COLO829 (cell line): Measurements from ENCODE around the gene ST3GAL3.
A peak's percentile ranks its signal among the peaks of the same experiment; 100 is the strongest.

Source experiments
- DNase-seq: peaks from one replicate; pipeline ENCODE4 v3.0.0; 2012; ENCODE audit warnings: low spot score

Gene ST3GAL3

DNA sequence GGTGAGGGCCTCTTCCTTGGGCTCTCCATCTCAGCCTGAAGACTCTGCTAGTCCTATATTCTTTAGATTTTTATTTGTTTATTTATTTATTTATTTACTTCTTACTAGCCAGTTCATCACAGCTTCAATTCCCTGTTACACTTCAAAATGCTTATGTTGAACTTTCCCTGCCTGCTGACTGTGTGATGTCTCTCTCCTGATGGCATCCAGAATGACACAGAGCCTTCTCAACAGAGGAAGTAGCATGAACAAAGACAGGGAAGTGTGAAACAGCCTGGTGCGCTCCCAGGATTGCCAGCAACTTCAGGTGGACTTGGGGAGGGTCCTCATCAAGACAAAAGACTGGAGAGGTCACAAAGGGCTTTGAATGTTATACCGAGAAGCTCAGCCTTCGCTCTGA, 235.1 kb downstream of the ST3GAL3 start:
- no peak for DNase-seq

DNA sequence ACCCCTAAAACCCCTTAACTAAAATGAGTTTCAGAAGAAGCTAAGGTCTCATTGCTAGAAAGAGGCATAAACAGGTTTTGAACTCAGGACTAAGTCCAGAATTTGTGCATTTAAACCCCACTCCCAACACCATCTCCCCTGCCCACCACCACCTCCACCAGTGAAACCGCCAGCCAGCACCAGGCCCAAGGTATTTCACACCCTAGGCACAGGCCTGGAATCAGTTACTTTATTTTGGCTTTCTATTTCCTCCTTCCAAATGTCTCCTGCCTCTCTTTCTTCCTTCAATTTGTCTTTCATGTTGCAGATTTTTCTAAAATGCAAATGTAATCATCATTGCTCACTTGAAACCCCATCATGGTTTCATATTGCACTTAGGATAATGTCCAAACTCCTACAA, 237.5 kb downstream of the ST3GAL3 start:
- no peak for DNase-seq

GRCh38 chr1:43945674-43946235, 238.4 kb downstream of the ST3GAL3 start:
- DNase-seq = no peak

- peak; percentile 94 for DNase-seq
Measured at GRCh38 chr1:43946236-43947060, 239.1 kb downstream of the ST3GAL3 start, which contains the start of gene IPO13. Gene IPO13 (plus strand): TSS chr1:43946950. CDS start chr1:43947601, 651 bp downstream.

DNA sequence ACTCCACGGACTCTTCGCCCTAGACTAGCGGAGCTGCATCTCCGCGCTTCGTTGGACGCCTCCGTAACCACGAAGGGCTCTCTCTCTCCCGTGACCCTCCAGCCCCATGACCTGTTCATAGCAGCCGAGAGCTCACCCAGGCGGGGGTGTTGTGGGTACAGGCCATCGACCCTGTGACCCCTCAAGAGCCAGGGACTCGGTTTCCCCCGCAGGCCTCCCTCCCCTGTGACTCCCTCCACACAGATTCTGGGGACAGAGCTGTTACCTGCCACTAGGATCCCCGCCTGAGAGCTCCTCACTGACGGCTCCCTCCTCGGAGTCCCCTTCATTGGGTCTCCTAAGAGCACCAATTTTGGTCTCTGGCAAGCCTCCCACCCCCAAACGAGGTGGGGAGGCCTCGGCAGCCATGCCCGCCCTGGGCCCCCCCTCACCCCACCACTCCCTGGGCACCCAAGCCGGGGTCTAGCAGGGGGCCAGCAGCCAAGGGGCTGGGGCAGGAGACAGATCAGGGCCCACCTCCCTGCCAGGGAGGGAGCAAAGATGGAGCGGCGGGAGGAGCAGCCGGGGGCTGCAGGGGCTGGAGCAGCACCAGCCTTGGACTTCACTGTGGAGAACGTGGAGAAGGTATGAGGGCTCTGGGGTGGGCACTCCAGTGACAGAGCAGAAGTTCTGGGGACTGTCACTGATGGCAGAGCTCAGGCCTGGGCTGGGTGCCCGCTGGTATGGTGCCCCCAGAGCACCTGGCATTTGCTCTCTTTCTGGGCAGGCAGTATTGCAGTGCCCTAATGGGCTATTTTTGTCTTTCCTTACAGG, 239.9 kb downstream of the ST3GAL3 start:
- DNase-seq = no peak

DNA sequence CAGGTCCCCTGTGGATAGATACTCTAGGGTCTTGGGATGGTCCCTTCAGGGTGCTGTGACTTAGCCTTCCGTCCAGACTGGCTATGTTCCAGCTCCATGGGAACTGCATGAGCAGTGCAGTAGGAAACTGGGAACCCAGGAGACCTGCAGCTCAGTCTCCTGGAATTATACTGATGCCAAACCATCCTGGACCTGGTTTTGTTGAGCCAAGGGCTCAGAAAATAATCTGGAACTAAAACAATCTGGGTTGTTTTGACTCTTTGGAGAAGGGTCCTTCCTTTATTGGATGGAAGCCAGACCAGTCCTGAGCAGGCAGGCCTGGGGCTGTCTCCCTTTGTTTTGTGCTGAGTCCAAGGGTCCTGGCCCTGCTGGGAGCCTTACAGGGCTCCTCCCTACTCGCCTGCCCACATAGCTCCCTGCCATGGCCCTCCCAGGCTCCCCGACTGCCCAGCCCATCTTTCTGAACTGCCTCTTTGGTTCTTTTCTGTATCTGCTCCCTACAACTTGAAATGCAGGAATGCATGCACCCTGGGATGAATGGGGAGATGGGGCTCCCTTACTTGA, 240.6 kb downstream of the ST3GAL3 start:
- DNase-seq = no peak

DNA sequence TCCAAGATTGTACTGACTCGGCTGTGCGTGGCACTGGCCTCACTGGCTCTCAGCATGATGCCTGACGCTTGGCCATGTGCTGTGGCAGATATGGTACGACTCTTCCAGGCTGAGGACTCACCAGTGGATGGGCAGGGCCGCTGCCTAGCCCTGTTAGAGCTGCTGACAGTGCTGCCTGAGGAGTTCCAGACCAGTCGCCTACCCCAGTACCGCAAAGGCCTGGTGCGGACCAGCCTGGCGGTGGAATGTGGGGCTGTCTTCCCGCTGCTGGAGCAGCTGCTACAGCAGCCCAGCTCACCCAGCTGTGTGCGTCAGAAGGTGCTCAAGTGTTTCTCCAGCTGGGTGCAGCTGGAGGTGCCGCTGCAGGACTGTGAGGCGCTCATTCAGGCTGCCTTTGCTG, 242.3 kb downstream of the ST3GAL3 start:
- DNase-seq = no peak

- DNase-seq = no peak
Measured at GRCh38 chr1:43951021-43951985, 244.0 kb downstream of the ST3GAL3 start.

DNA sequence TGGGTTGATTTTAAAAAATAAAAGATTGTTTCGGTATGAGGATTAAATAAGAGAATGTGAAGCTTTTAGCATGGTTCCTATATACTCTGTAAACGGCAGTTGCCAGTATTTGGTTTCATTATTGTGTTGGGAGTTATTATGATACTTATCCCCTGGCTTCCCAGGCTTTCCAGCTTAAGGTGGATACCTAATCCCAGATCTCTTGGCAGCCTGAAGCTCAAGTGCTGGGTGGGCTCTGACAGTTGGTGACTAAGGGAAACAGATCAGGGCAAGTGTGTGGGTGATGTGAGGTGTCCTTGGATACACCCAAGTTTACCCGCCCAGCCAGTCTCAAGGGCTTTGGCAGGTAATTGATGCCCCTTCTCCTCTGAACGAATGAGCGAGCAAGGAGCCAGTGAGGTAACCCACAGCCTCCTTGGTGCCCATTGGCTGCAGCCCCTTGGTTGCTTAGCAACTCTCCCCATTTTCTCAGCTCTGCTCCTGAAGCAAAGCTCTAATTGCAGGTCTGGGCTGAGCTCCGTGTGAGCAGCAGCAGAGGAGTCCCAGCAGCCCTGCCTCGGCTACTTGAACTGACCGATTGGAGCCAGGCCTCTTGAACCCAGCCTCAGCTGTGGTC, 245.5 kb downstream of the ST3GAL3 start:
- no peak for DNase-seq

DNA sequence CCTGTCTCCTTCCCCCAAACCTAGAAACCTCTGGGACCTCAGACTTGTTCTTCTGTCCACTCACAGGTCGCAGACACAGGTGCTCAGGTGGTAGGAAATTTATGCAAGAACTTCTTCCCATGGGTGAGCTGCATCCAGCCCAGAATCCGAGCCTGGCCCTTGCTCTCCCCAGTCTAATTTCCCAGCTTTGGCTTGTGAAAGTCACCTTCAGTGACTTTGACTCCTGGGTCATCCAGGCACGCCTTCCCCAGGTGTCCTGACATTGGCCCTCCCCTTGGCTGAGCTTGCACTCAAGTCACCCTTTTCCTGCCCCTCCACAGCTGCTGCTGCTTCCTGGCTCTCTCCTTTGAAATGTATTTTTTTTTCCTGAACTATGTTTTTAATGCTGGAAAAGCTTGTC, 246.0 kb downstream of the ST3GAL3 start:
- DNase-seq = no peak

- no peak for DNase-seq
Measured at GRCh38 chr1:43954036-43954435, 246.7 kb downstream of the ST3GAL3 start.

DNA sequence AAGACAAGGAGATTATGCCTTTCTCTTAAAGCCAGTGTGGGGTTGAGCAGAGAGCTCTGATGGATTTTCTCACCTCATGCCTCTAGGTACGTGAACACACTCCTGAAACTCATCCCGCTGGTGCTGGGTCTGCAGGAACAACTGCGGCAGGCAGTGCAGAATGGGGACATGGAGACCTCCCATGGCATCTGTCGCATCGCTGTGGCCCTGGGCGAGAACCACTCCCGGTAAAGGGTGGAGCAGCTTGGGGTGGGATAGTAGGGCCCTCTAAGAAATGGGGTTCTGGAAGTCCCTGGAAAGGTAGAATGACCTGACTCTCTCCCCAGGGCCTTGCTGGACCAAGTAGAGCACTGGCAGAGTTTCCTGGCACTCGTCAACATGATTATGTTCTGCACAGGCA, 248.9 kb downstream of the ST3GAL3 start:
- no peak for DNase-seq

- DNase-seq = no peak
Measured at GRCh38 chr1:43957407-43958040, 250.2 kb downstream of the ST3GAL3 start.

DNA sequence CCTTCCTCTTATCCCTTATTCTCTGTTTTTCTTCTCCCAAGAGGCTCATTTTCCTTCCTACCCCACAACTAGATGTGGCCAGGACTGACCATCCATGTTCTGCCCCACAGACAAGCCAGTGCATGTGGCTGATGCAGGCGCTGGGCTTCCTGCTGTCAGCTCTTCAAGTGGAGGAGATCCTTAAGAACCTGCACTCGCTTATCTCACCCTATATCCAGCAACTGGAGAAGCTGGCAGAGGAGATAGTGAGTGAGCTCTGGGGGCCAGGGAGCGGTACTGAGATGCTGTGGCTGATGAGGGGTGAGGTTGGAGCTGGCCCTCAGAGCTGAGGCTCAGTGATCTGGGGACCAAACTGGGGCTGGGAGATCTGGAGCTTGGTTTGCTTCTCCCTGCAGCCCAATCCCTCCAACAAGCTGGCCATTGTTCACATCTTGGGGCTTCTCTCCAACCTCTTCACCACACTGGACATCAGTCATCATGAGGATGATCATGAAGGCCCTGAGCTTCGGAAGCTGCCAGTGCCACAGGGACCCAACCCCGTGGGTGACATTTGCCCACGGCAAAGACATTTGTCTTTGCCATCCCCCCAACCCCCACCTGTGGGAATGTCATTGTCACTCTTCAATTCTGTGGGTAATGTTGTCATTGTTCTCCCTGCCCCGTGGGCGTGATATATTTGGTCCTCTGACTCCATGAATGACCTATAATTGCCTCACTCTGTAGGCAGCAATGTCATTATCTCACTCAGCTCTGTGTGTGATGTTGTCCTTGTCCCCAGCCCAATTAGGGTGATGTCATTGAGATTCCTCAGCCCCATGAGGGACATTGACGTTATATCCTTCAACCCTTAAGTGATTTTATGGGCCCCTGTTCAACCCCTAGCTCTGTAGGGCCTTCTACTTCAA, 251.3 kb downstream of the ST3GAL3 start:
- no peak for DNase-seq

GRCh38 chr1:43960798-43961197, 253.5 kb downstream of the ST3GAL3 start:
- no peak for DNase-seq

- DNase-seq = no peak
Measured at GRCh38 chr1:43961692-43962091, 254.4 kb downstream of the ST3GAL3 start.

GRCh38 chr1:43962324-43962723, 255.0 kb downstream of the ST3GAL3 start:
- DNase-seq = no peak

DNA sequence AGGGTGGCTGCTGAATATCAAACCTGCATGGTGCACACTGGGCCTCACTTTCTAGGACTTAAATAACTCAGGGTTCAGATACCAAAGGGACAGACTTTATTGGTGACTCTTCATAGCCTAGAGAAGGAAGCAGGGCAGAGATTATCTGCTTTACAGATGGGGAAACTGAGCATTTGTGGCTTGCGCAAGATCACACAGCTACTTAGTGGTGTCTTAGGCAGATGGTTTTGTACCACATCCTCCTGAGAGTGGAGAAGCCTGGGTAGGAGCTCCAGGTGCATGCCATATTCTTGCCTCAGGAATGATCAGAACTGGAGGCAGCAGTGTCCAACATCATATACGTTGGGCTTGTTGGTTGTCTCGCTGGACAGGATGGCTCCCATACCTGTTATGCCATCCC, 255.7 kb downstream of the ST3GAL3 start:
- no peak for DNase-seq

DNA sequence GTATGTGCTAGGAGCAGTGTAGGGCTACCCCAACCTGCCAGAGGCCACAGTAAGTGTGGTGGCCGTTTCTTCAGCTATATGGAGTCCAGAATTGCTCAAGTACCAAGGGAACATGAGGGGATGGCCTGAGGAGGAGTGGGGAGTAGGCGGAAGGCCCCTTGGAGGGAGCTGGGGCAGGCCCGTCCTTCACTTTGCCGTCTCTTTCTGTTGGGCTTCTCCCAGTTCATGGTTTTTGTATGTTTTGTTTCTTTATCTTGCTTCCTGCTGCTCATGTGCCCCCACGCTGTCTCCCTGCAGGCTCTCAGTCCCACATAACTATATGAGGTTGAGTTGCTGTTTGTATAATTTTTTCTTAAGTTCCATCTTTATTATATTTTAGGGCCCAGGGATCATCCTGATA, 256.6 kb downstream of the ST3GAL3 start:
- no peak for DNase-seq
